Neural cell (in vitro differentiated cells): ENCODE measurements around the gene KLK6. TPM values are rescaled to one million over a fixed set of nuclear protein-coding genes. Genes with fewer than 3 reads are reported as not detected.

Source experiments
- H2AFZ ChIP-seq: fragments of 200-600, 300-800 bp; sonication (generic), shearing (Covaris generic); 2 replicates; pipeline ENCODE4 v1.6.0; 2014; ENCODE audit warnings: low read depth, mild to moderate bottlenecking, antibody characterized with exemption, low read length, moderate library complexity
- H3F3A ChIP-seq: fragments of 200-600 bp; shearing (Covaris generic); 2 replicates; pipeline ENCODE4 v1.6.1; 2016; ENCODE audit warnings: mild to moderate bottlenecking, moderate library complexity, mixed read lengths, antibody characterized with exemption, low read length; ENCODE audit not compliant: insufficient read depth, poor library complexity, severe bottlenecking
- H3K27ac ChIP-seq: fragments of 200-600, 300-800 bp; sonication (generic), shearing (Covaris generic); 2 replicates; pipeline ENCODE4 v1.5.1; 2014; ENCODE audit warnings: mild to moderate bottlenecking, low read length, moderate library complexity
- H3K27me3 ChIP-seq: fragments of 300-800, 200-600 bp; sonication (generic), shearing (Covaris generic); 2 replicates; pipeline ENCODE4 v1.6.0; 2014; ENCODE audit warnings: mild to moderate bottlenecking, low read depth, low read length, moderate library complexity; ENCODE audit not compliant: insufficient read depth
- H3K36me3 ChIP-seq: fragments of 300-800, 200-600 bp; sonication (generic), shearing (Covaris generic); 2 replicates; pipeline ENCODE4 v1.5.1; 2014; ENCODE audit warnings: mild to moderate bottlenecking, antibody characterized with exemption, low read length, moderate library complexity; ENCODE audit not compliant: insufficient read depth
- H3K4me2 ChIP-seq: fragments of 300-800, 200-600 bp; sonication (generic), shearing (Covaris generic); 2 replicates; pipeline ENCODE4 v1.6.0; 2014; ENCODE audit warnings: mild to moderate bottlenecking, low read length
- H3K4me3 ChIP-seq: fragments of 300-800, 200-600 bp; sonication (generic), shearing (Covaris generic); 2 replicates; pipeline ENCODE4 v1.5.1; 2014; ENCODE audit warnings: mild to moderate bottlenecking, low read length, moderate library complexity
- H3K79me2 ChIP-seq: fragments of 200-600 bp; shearing (Covaris generic); replicated peaks from 2 replicates; pipeline ENCODE4 v1.6.0; 2014; ENCODE audit warnings: mild to moderate bottlenecking, low read length, moderate library complexity; ENCODE audit not compliant: insufficient read depth
- H3K9ac ChIP-seq: fragments of 300-800, 200-600 bp; sonication (generic), shearing (Covaris generic); 2 replicates; pipeline ENCODE4 v1.6.1; 2016; ENCODE audit warnings: mild to moderate bottlenecking, low read length, mixed read lengths
- H3K9me2 ChIP-seq: fragments of 200-600 bp; shearing (Covaris generic); 2 replicates; pipeline ENCODE4 v1.6.1; 2016; ENCODE audit warnings: mild to moderate bottlenecking, low read length, mixed read lengths; ENCODE audit not compliant: insufficient read depth
- H3K9me3 ChIP-seq: fragments of 200-600, 300-800 bp; sonication (generic), shearing (Covaris generic); 2 replicates; pipeline ENCODE4 v1.6.1; 2016; ENCODE audit warnings: mild to moderate bottlenecking, mixed run types, low read length, moderate library complexity, mixed read lengths
- H4K20me1 ChIP-seq: fragments of 200-600 bp; shearing (Covaris generic); 2 replicates; pipeline ENCODE4 v1.6.1; 2016; ENCODE audit warnings: mild to moderate bottlenecking, mixed run types; ENCODE audit not compliant: insufficient read depth
- CTCF ChIP-seq: fragments of 450-650 bp; IDR thresholded peaks from 2 replicates; pipeline ENCODE4 v1.5.1; 2014; ENCODE audit warnings: antibody characterized with exemption, mild to moderate bottlenecking, moderate library complexity; ENCODE audit not compliant: poor library complexity, severe bottlenecking
- EP300 ChIP-seq: fragments of 450-650 bp; conservative IDR thresholded peaks from 2 replicates; pipeline ENCODE4 v1.6.1; 2014; ENCODE audit warnings: antibody characterized with exemption, mild to moderate bottlenecking, moderate library complexity; ENCODE audit not compliant: poor library complexity, severe bottlenecking
- EZH2 ChIP-seq: fragments of 200-600, 300-800 bp; shearing (Covaris generic), sonication (generic); IDR thresholded peaks from 2 replicates; pipeline ENCODE4 v1.6.1; 2014; ENCODE audit warnings: antibody characterized with exemption, low read length, borderline replicate concordance, mild to moderate bottlenecking; ENCODE audit not compliant: insufficient read depth, poor library complexity, severe bottlenecking
- MXI1 ChIP-seq: fragments of 450-650 bp; conservative IDR thresholded peaks from 2 replicates; pipeline ENCODE4 v1.6.1; 2014; ENCODE audit warnings: antibody characterized with exemption, mild to moderate bottlenecking; ENCODE audit not compliant: poor library complexity, severe bottlenecking
- POLR2AphosphoS5 ChIP-seq: IDR thresholded peaks from 2 replicates; pipeline ENCODE4 v1.6.1; 2012
- RAD21 ChIP-seq: fragments of 450-650 bp; conservative IDR thresholded peaks from 2 replicates; pipeline ENCODE4 v1.6.1; 2014; ENCODE audit warnings: antibody characterized with exemption, mild to moderate bottlenecking, moderate library complexity
- REST ChIP-seq: IDR thresholded peaks from 2 replicates; pipeline ENCODE4 v1.6.1; 2012; ENCODE audit warnings: borderline replicate concordance
- SMC3 ChIP-seq: fragments of 450-650 bp; conservative IDR thresholded peaks from 2 replicates; pipeline ENCODE4 v1.6.1; 2014; ENCODE audit warnings: antibody characterized with exemption, mild to moderate bottlenecking, moderate library complexity; ENCODE audit not compliant: poor library complexity
- TAF1 ChIP-seq: IDR thresholded peaks from 2 replicates; pipeline ENCODE4 v1.6.1; 2012; ENCODE audit warnings: low read depth
- polyA plus RNA-seq: library from polyadenylated mRNA; depleted of rRNA; stranded (reverse); fragments of >200 nt; gene quantifications from 2 replicates; pipeline ENCODE4 v1.2.3, GENCODE V29; 2014

KLK6 gene
- polyA plus RNA-seq, 1 donor from 2014 or later: not detected

DNA sequence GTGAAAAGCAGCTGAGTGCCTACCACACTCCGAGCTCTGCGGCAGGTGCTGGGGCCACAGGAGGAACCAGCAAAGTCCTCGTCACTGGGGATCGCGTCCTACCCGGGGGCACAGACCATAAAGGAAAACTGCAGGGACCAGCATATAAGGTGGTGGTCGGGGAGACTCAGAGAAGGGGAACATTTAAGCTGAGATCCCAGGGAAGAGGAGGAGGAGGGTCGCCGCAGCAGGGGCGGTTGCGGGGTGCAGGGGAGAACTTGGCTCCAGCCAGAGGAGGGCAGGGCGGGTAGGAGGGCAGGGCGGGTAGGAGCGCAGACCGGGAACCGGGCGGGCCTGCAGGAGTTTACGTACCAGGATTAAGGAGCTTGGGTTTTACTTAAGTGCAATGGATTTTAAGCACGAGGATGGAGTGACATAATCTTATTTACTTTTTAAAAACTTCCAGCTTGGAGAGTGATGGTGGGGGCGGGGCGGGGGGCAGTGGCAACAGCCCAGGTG is 57.2 kb downstream of the KLK6 start:
- H4K20me1 ChIP-seq: no peaks in the 10 kb centered on the region
- H3K9me2 ChIP-seq: no peaks in the 10 kb centered on the region
- TF ChIP-seq REST: no peak
- TF ChIP-seq RAD21: no peak
- no peak for TF ChIP-seq MXI1
- TF ChIP-seq TAF1: no peak
- no peak for TF ChIP-seq CTCF
- TF ChIP-seq EZH2: no peak
- TF ChIP-seq SMC3: no peak
- no peak for TF ChIP-seq EP300
- TF ChIP-seq POLR2AphosphoS5: no peak
- H3K79me2 ChIP-seq: no peaks in the 10 kb centered on the region
- no peaks in the 10 kb centered on the region for H3F3A ChIP-seq
- H3K9me3 ChIP-seq: no peaks in the 10 kb centered on the region
- no peak overlapping the region for H3K4me2 ChIP-seq
- H3K4me3 ChIP-seq: no peak overlapping the region
- H3K27ac ChIP-seq: no peak overlapping the region
- H3K9ac ChIP-seq: no peak overlapping the region
- peaks cover 51% of the 10 kb centered on the region for H3K27me3 ChIP-seq
- H2AFZ ChIP-seq: no peak overlapping the region
- H3K36me3 ChIP-seq: no peaks in the 10 kb centered on the region

- Histone ChIP-seq H3K4me3 (no peak within 1 kb of the TSS), H2AFZ (no peak within 1 kb of the TSS), H3K4me2 (no peak within 1 kb of the TSS), H3K9me3 (no peaks in the 10 kb centered on the region), H4K20me1 (no peaks in the 10 kb centered on the region), H3K27me3 (peaks cover 51% of the 10 kb centered on the region), H3K27ac (no peak within 1 kb of the TSS), H3K9ac (no peak within 1 kb of the TSS), H3F3A (no peaks in the 10 kb centered on the region), H3K79me2 (no peaks in the 10 kb centered on the region), H3K36me3 (no peaks in the 10 kb centered on the region), H3K9me2 (no peaks in the 10 kb centered on the region)
- TF ChIP-seq RAD21: no peak
- TF ChIP-seq MXI1: no peak
- no peak for TF ChIP-seq CTCF
- TF ChIP-seq POLR2AphosphoS5: no peak
- no peak for TF ChIP-seq REST
- TF ChIP-seq TAF1: no peak
- no peak for TF ChIP-seq SMC3
- no peak for TF ChIP-seq EP300
- no peak for TF ChIP-seq EZH2
Measured at GRCh38 chr19:50911206-50912101, 57.9 kb downstream of the KLK6 start, which contains the start of gene KLK4. Gene KLK4, minus strand, starts transcription at chr19:50911395. Its CDS starts 657 bp downstream, at chr19:50910738.
